ENCODE results near the gene PRF1. TPM values are rescaled to one million over a fixed set of nuclear protein-coding genes. Genes with fewer than 3 reads are reported as not detected.

The PRF1 gene
- total and polyA plus RNA-seq, 8 donors = 2.6 to 15.0 (median 4.5) TPM

GRCh38 chr10:70575874-70576802 lies 26.4 kb downstream of the PRF1 start:
- Histone ChIP-seq H3K36me3 (no peaks in the 10 kb centered on the region), H3K4me3 (no peak overlapping the region), H3K9me3 (no peaks in the 10 kb centered on the region), H3K27ac (peak overlapping the region in 1 of 2 donors; percentile 53), H3K27me3 (no peaks in the 10 kb centered on the region), H3K4me1 (peaks cover 16 to 31% of the 10 kb centered on the region in 2 donors)
- intact Hi-C loops (cut with DNase I) = no loop called here
- DNase-seq (peak in 2 of 4 donors; percentile 72 to 78), ATAC-seq (peak; percentile 91)
- TF ChIP-seq CTCF (IDR thresholded peaks at IDR 0.05) = no peak

GRCh38 chr10:70575486-70575873 lies 27.1 kb downstream of the PRF1 start:
- intact Hi-C loops (cut with DNase I) = no loop called here
- no peaks in the 10 kb centered on the region for H3K36me3 ChIP-seq
- H3K4me3 ChIP-seq = no peak overlapping the region
- ATAC-seq = peak; percentile 23
- peak in 2 of 4 donors; percentile 29 to 58 for DNase-seq
- H3K9me3 ChIP-seq = no peaks in the 10 kb centered on the region
- no peaks in the 10 kb centered on the region for H3K27me3 ChIP-seq
- peaks cover 16 to 31% of the 10 kb centered on the region in 2 donors for H3K4me1 ChIP-seq
- TF ChIP-seq CTCF (IDR thresholded peaks at IDR 0.05) = no peak
- H3K27ac ChIP-seq = peak overlapping the region in 1 of 2 donors; percentile 53

DNA sequence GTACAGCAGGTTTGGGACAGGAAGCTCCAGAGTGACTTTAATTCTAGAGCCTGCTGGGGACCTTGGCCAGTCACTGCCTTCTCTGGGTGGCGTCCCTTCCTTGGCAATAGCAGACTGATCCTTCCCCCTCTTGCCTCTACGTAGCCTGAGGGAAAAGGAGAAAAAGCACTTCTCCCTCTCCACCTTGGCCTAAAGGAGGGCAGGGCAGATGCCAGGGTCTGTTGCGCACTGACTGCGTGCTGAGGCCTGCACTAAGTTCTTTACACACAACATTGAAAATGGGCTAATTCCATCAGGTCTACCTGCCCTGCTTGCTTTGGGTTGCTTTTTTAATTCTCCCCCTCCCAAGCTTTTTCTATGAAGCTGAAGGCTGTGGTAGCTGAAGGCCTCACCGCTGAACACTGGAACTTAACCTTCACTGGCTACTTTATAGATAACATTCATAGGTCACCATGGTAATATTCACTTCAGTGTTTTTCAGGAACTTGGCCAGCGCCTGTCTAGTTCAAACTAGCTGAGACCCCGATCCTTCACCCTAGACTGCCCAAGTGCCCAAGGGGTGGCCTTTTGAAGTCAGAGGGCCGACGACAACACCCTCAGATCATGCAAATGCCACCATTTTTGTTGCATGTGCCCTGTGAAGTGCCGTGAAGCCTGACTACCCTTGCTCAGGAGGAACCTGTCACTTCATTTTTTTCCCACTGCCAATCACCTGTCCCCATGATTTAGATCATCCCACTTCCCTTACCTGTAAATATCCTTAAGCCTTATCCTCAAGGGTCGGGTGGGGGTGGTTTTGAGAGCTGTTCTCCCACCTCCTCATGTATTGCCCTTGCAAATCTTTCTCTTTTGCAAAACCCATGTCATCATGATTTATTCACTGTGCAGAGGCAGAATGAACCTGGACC lies 28.7 kb downstream of the PRF1 start:
- H3K27ac ChIP-seq = no peak overlapping the region
- no peaks in the 10 kb centered on the region for H3K9me3 ChIP-seq
- peaks cover 16 to 29% of the 10 kb centered on the region in 2 donors for H3K4me1 ChIP-seq
- DNase-seq (peak in 1 of 4 donors; percentile 7), ATAC-seq (no peak)
- peaks cover 0 to 3% of the 10 kb centered on the region in 2 donors for H3K36me3 ChIP-seq
- H3K27me3 ChIP-seq = no peaks in the 10 kb centered on the region
- intact Hi-C loops (cut with DNase I) = no loop called here
- H3K4me3 ChIP-seq = no peak overlapping the region
- TF ChIP-seq CTCF (IDR thresholded peaks at IDR 0.05) = no peak

GRCh38 chr10:70571636-70572439 lies 30.7 kb downstream of the PRF1 start:
- peak in 1 of 4 donors; percentile 23 for DNase-seq
- Histone ChIP-seq H3K36me3 (peaks cover 0 to 6% of the 10 kb centered on the region in 2 donors), H3K27ac (no peak overlapping the region), H3K4me3 (no peak overlapping the region), H3K4me1 (peaks cover 15 to 16% of the 10 kb centered on the region in 2 donors), H3K9me3 (no peaks in the 10 kb centered on the region), H3K27me3 (no peaks in the 10 kb centered on the region)
- no peak for ATAC-seq
- TF ChIP-seq CTCF (IDR thresholded peaks at IDR 0.05) = no peak
- intact Hi-C loops (cut with DNase I) = no loop called here

Data from left lung (tissue), 10 donors.